Measurements from ENCODE around the gene ARHGAP8.

DNA sequence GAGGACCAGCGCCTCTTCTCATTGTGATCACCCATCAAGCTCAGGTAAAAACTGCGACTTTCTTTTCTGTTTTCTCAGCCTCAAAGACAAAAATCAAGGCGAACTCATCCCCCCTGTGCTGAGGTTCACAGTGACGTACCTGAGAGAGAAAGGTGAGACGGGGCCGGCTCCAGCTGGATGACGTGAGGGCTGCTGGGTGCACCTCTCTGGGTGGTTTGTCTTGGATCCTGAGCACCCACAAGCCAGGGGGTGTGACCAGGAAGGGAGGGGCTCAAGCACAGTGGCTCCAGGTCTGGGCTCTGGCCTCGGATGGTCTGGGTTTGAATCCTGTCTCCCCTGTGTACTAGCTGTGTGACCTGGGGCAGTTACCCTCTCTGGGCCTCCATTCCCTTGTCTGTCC, 92.8 kb downstream of the ARHGAP8 start:
- TF ChIP-seq EZH2 (IDR thresholded peaks at IDR 0.05; ENCODE audit: borderline replicate concordance, low read depth, low read length, severe bottlenecking) (no peak), CTCF (IDR thresholded peaks at IDR 0.05; ENCODE audit: extremely low read depth in 1 of 2, insufficient read depth in 1 of 2, low read depth in 1 of 2, low read length in 2 of 2) (no peak), POLR2A (IDR thresholded peaks at IDR 0.05; ENCODE audit: low read depth, low read length) (no peak), MYC (IDR thresholded peaks at IDR 0.05; ENCODE audit: low read depth, low read length) (no peak), JUN (IDR thresholded peaks at IDR 0.05; ENCODE audit: borderline replicate concordance, insufficient read depth, insufficient read length, low read depth) (no peak)
- TF ChIP-seq, protein P1, sequence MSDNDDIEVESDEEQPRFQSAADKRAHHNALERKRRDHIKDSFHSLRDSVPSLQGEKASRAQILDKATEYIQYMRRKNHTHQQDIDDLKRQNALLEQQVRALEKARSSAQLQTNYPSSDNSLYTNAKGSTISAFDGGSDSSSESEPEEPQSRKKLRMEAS (IDR thresholded peaks at IDR 0.05; ENCODE audit: insufficient read depth, insufficient read length): no peak
